ENCODE results near the gene POFUT1. TPM values are rescaled to one million over a fixed set of nuclear protein-coding genes. Genes with fewer than 3 reads are reported as not detected.

The POFUT1 gene
- total RNA-seq, 1 donor from 2014 or later: 24.0 TPM

DNA sequence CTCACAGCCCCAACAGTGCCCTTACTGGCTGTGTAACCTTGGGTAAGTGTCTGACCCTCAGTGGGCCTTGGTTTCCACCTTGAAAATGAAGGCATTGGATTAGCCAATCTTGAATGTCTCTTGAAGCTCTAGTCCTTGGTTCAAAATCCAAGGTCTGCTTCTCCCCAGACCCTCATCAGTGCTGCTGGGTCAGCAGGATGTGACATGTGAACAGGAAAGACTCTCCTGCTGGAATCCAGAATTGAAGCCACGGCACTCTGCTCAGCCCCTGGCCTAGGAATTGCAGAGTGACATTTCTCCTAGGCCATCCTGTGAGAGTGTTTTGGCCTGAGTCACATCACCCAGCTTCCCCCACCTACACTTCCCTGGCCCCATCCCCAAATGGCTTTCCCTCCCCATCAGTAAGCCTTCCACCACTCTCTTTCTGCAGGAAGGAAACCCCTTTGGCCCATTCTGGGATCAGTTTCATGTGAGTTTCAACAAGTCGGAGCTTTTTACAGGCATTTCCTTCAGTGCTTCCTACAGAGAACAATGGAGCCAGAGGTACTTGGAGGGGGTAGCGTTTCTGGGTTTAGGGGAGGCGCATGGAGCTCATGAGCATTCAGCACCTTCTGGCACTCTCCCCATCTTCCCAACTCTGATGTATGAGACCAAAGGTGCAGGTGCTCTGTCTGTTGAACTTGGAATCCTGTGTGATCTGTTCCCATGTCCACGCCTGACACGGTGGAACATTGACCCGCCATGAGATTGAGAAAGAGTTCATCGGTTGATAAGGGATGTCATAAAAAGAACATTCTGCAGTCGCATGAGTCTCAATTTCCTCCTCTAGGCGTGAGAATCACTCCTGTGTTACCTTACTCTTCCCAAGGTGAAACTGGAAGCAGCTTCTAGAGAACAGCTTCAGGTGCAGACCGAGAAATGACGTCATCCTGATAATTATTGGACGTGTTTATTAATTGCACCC is 8.8 kb downstream of the POFUT1 start:
- no peak overlapping the region for H3K4me3 Mint-ChIP-seq
- ChIA-PET CTCF (no interaction called here), POLR2A (no interaction called here)
- intact Hi-C loops (cut with micrococcal nuclease): no loop called here
- H3K27me3 Mint-ChIP-seq: no peaks in the 10 kb centered on the region
- no peak for ATAC-seq (ENCODE audit: low read depth)
- no peaks in the 10 kb centered on the region for H3K9me3 Mint-ChIP-seq
- no peaks in the 10 kb centered on the region for H3K4me1 Mint-ChIP-seq
- H3K36me3 Mint-ChIP-seq (ENCODE audit: low read depth): peaks cover 77% of the 10 kb centered on the region
- no peak for DNase-seq
- no peak overlapping the region for H3K27ac Mint-ChIP-seq
- TF ChIP-seq, protein P1, sequence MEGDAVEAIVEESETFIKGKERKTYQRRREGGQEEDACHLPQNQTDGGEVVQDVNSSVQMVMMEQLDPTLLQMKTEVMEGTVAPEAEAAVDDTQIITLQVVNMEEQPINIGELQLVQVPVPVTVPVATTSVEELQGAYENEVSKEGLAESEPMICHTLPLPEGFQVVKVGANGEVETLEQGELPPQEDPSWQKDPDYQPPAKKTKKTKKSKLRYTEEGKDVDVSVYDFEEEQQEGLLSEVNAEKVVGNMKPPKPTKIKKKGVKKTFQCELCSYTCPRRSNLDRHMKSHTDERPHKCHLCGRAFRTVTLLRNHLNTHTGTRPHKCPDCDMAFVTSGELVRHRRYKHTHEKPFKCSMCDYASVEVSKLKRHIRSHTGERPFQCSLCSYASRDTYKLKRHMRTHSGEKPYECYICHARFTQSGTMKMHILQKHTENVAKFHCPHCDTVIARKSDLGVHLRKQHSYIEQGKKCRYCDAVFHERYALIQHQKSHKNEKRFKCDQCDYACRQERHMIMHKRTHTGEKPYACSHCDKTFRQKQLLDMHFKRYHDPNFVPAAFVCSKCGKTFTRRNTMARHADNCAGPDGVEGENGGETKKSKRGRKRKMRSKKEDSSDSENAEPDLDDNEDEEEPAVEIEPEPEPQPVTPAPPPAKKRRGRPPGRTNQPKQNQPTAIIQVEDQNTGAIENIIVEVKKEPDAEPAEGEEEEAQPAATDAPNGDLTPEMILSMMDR (IDR thresholded peaks at IDR 0.05): no peak

- CTCF ChIA-PET: interaction anchor here (0.8 kb wide), 1 partner anchor 15 kb away, joined by 3 read pairs; no protein-coding TSS in a partner anchor
- intact Hi-C loops (cut with micrococcal nuclease): no loop called here
- peaks cover 84% of the 10 kb centered on the region for H3K36me3 Mint-ChIP-seq (ENCODE audit: low read depth)
- DNase-seq (no peak), ATAC-seq (ENCODE audit: low read depth) (no peak)
- no peaks in the 10 kb centered on the region for H3K9me3 Mint-ChIP-seq
- H3K27me3 Mint-ChIP-seq: no peaks in the 10 kb centered on the region
- no peak overlapping the region for H3K27ac Mint-ChIP-seq
- no peak overlapping the region for H3K4me3 Mint-ChIP-seq
- POLR2A ChIA-PET: no interaction called here
- no peaks in the 10 kb centered on the region for H3K4me1 Mint-ChIP-seq
- TF ChIP-seq, protein P1 (IDR thresholded peaks at IDR 0.05): no peak
Observed at GRCh38 chr20:32218156-32218900, 10.6 kb downstream of the POFUT1 start.

DNA sequence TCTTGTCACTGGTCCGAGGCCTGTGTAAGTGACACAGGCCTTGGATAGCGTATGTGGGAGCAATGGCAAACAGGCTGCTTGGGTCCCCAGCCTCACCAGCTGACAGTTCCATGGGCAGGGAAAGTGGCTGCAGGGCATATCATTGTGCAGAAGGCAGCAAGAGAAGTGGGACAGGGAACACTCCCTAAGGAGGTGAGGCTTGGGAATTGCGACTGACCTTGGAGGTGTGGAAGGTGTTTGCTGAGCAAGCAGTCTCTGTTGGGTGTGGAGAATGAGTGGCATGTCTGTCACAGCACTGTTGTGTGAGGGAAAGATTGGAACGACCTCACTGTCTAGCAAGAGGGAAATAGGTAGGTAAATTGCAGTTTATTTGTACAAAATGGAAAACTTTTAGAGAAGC is 16.8 kb downstream of the POFUT1 start:
- TF ChIP-seq, protein P1 (IDR thresholded peaks at IDR 0.05): no peak
- no peaks in the 10 kb centered on the region for H3K4me1 Mint-ChIP-seq
- no peak overlapping the region for H3K4me3 Mint-ChIP-seq
- intact Hi-C loops (cut with micrococcal nuclease): no loop called here
- H3K27ac Mint-ChIP-seq: no peak overlapping the region
- ATAC-seq (ENCODE audit: low read depth): no peak
- peaks cover 75% of the 10 kb centered on the region for H3K36me3 Mint-ChIP-seq (ENCODE audit: low read depth)
- H3K9me3 Mint-ChIP-seq: no peaks in the 10 kb centered on the region
- CTCF ChIA-PET: no interaction called here
- DNase-seq: no peak
- no peaks in the 10 kb centered on the region for H3K27me3 Mint-ChIP-seq
- POLR2A ChIA-PET: no interaction called here

GRCh38 chr20:32226391-32226790 is 18.7 kb downstream of the POFUT1 start:
- POLR2A ChIA-PET: no interaction called here
- no peak for DNase-seq
- H3K4me1 Mint-ChIP-seq: peaks cover 3% of the 10 kb centered on the region
- no peak overlapping the region for H3K4me3 Mint-ChIP-seq
- TF ChIP-seq, protein P1 (IDR thresholded peaks at IDR 0.05): no peak
- no peak overlapping the region for H3K27ac Mint-ChIP-seq
- no peak for ATAC-seq (ENCODE audit: low read depth)
- intact Hi-C loops (cut with micrococcal nuclease): no loop called here
- CTCF ChIA-PET: no interaction called here
- peaks cover 72% of the 10 kb centered on the region for H3K36me3 Mint-ChIP-seq (ENCODE audit: low read depth)
- no peaks in the 10 kb centered on the region for H3K27me3 Mint-ChIP-seq
- H3K9me3 Mint-ChIP-seq: no peaks in the 10 kb centered on the region

- no peak for ATAC-seq (ENCODE audit: low read depth)
- TF ChIP-seq, protein P1 (IDR thresholded peaks at IDR 0.05): no peak
- no peak overlapping the region for H3K27ac Mint-ChIP-seq
- no peaks in the 10 kb centered on the region for H3K27me3 Mint-ChIP-seq
- H3K9me3 Mint-ChIP-seq: no peaks in the 10 kb centered on the region
- CTCF ChIA-PET: no interaction called here
- intact Hi-C loops (cut with micrococcal nuclease): no loop called here
- no peak for DNase-seq
- POLR2A ChIA-PET: no interaction called here
- peaks cover 71% of the 10 kb centered on the region for H3K36me3 Mint-ChIP-seq (ENCODE audit: low read depth)
- no peak overlapping the region for H3K4me3 Mint-ChIP-seq
- H3K4me1 Mint-ChIP-seq: peaks cover 12% of the 10 kb centered on the region
Observed at GRCh38 chr20:32227306-32227705, 19.6 kb downstream of the POFUT1 start.

All from activated B cell treated with CpG ODN at 0.5 μM for 24 hours (primary cell).